SK-N-SH (cell line): ENCODE results near the gene ZNF688. TPM values are rescaled to one million over a fixed set of nuclear protein-coding genes. Genes with fewer than 3 reads are reported as not detected.

Experiments used
- CTCF ChIA-PET: fragments of 300-600, 350-600 bp; formaldehyde crosslinking; extraction: SDS; loops from one replicate; lab custom pipeline; 2021; lab: Yijun Ruan, JAX
- POLR2A ChIA-PET: fragments of 350-600 bp; sonication (Branson Sonifier 250); formaldehyde crosslinking; extraction: SDS; loops from one replicate; lab custom pipeline; 2020; ENCODE audit warnings: antibody characterized with exemption, inconsistent platforms; lab: Yijun Ruan, JAX
- DNase-seq: peaks from one replicate; pipeline ENCODE4 v3.0.0; 2012
- H2AFZ ChIP-seq: fragments of 200-600 bp; sonication (generic); 2 replicates; pipeline ENCODE4 v1.8.1; 2016; ENCODE audit warnings: antibody characterized with exemption, mild to moderate bottlenecking, low read depth
- H3F3A ChIP-seq: fragments of 200-600 bp; sonication (generic); replicated peaks from 2 replicates; pipeline ENCODE3; 2016; ENCODE audit warnings: antibody characterized with exemption, mild to moderate bottlenecking; ENCODE audit not compliant: insufficient read depth
- H3K27ac ChIP-seq, 2 experiments: fragments of 200-500 bp in 1 of 2; fragments of 200-600 bp in 1 of 2; sonication (Bioruptor generic) in 1 of 2; sonication (generic), shearing (Covaris generic) in 1 of 2; 2 replicates each; pipeline versions ENCODE4 v1.5.1 to v1.6.1; 2014 to 2016; ENCODE audit warnings: low read depth in 2 of 2, inconsistent platforms in 1 of 2, low read length in 1 of 2, mild to moderate bottlenecking in 1 of 2, mixed read lengths in 1 of 2
- H3K27me3 ChIP-seq: fragments of 200-600 bp; sonication (generic), shearing (Covaris generic); 2 replicates; pipeline ENCODE4 v1.6.1; 2016; ENCODE audit warnings: mixed run types; ENCODE audit not compliant: insufficient read depth
- H3K36me3 ChIP-seq, 2 experiments: fragments of 200-500 bp in 1 of 2; fragments of 200-600 bp in 1 of 2; sonication (Bioruptor generic) in 1 of 2; sonication (generic) in 1 of 2; replicated peaks in 1 of 2; 2 replicates each; pipeline versions ENCODE3 to v1.5.1; 2014 to 2016; ENCODE audit warnings: low read length in 1 of 2, mild to moderate bottlenecking in 1 of 2; ENCODE audit not compliant: insufficient read depth in 2 of 2, control insufficient read depth in 1 of 2
- H3K4me1 ChIP-seq, 2 experiments: fragments of 200-500 bp in 1 of 2; fragments of 200-600 bp in 1 of 2; sonication (Bioruptor generic) in 1 of 2; sonication (generic), shearing (Covaris generic) in 1 of 2; 2 replicates each; pipeline versions ENCODE4 v1.5.1 to v1.6.1; 2014 to 2016; ENCODE audit warnings: low read depth in 1 of 2, low read length in 1 of 2, mixed run types in 1 of 2; ENCODE audit not compliant: insufficient read depth in 2 of 2, control insufficient read depth in 1 of 2
- H3K4me2 ChIP-seq: fragments of 200-600 bp; sonication (generic), shearing (Covaris generic); 2 replicates; pipeline ENCODE4 v1.6.1; 2017; ENCODE audit warnings: mixed run types
- H3K4me3 ChIP-seq, 2 experiments: fragments of 200-500 bp in 1 of 2; fragments of 200-600 bp in 1 of 2; sonication (Bioruptor generic) in 1 of 2; sonication (generic), shearing (Covaris generic) in 1 of 2; 2 replicates each; pipeline versions ENCODE4 v1.5.1 to v1.8.1; 2014 to 2016; ENCODE audit warnings: low read depth in 2 of 2, inconsistent platforms in 1 of 2, low read length in 1 of 2, mild to moderate bottlenecking in 1 of 2, mixed read lengths in 1 of 2, moderate library complexity in 1 of 2
- H3K79me2 ChIP-seq: fragments of 200-600 bp; sonication (generic); 2 replicates; pipeline ENCODE4 v1.8.1; 2017; ENCODE audit warnings: mild to moderate bottlenecking; ENCODE audit not compliant: insufficient read depth
- H3K9ac ChIP-seq: fragments of 200-600 bp; sonication (generic); 2 replicates; pipeline ENCODE4 v1.6.1; 2017; ENCODE audit warnings: mixed run types
- H3K9me2 ChIP-seq: fragments of 200-600 bp; sonication (generic); 2 replicates; pipeline ENCODE4 v1.6.1; 2017; ENCODE audit warnings: mixed run types
- H3K9me3 ChIP-seq: fragments of 200-600 bp; sonication (generic); 2 replicates; pipeline ENCODE4 v1.6.1; 2017; ENCODE audit warnings: mixed run types, mild to moderate bottlenecking, moderate library complexity
- H4K20me1 ChIP-seq: fragments of 200-600 bp; sonication (generic); 2 replicates; pipeline ENCODE4 v1.6.1; 2017; ENCODE audit warnings: mild to moderate bottlenecking, mixed run types; ENCODE audit not compliant: insufficient read depth
- EP300 ChIP-seq, 2 experiments: IDR thresholded peaks; 2 replicates each; pipeline versions ENCODE4 v1.4.0 to v1.6.1; 2012; ENCODE audit warnings: borderline replicate concordance in 1 of 2, low read depth in 1 of 2, low read length in 1 of 2
- GATA2 ChIP-seq: sonication (generic); formaldehyde crosslinking; IDR thresholded peaks from 2 replicates; pipeline ENCODE4 v1.5.0; 2020; ENCODE audit warnings: mild to moderate bottlenecking, missing genetic modification reagents
- JUND ChIP-seq: IDR thresholded peaks from 2 replicates; pipeline ENCODE4 v1.4.0; 2012
- MXI1 ChIP-seq: IDR thresholded peaks from 2 replicates; pipeline ENCODE4 v1.6.1; 2012; ENCODE audit warnings: mild to moderate bottlenecking, low read depth, low read length, improper control_type of control experiment
- NRF1 ChIP-seq: IDR thresholded peaks from 2 replicates; pipeline ENCODE4 v1.6.1; 2012; ENCODE audit warnings: low read depth, mild to moderate bottlenecking, low read length
- RAD21 ChIP-seq: IDR thresholded peaks from 2 replicates; pipeline ENCODE4 v1.6.1; 2012; ENCODE audit warnings: mild to moderate bottlenecking, low read length
- RCOR1 ChIP-seq: fragments of 150-350 bp; IDR thresholded peaks from 2 replicates; pipeline ENCODE4 v1.6.1; 2017; ENCODE audit warnings: antibody characterized with exemption, low read length
- RXRA ChIP-seq: IDR thresholded peaks from 2 replicates; pipeline ENCODE4 v1.4.0; 2012; ENCODE audit warnings: low read depth, mild to moderate bottlenecking, borderline replicate concordance
- SMC3 ChIP-seq: IDR thresholded peaks from 2 replicates; pipeline ENCODE4 v1.6.1; 2012; ENCODE audit warnings: low read depth, low read length, improper control_type of control experiment
- WGBS: methylation state at CpG from one replicate; pipeline ENCODE4 v1.1.6; 2017; ENCODE audit warnings: low lambda C conversion rate; 5-methylcytosine and 5-hydroxymethylcytosine counted together
- polyA plus RNA-seq, 3 experiments: library from polyadenylated mRNA; depleted of rRNA; stranded (reverse); fragments of >200 nt; gene quantifications; 2 replicates each; pipeline ENCODE4 v1.2.3, GENCODE V29; 2012
- TF ChIP-seq, protein P1 (sequence below): fragments of 200-600 bp; sonication (generic); IDR thresholded peaks from 2 replicates; pipeline ENCODE4 v1.6.1; 2017; ENCODE audit warnings: antibody characterized with exemption, mild to moderate bottlenecking, moderate library complexity
- TF ChIP-seq, protein P2 (sequence below): IDR thresholded peaks from 2 replicates; pipeline ENCODE4 v1.6.1; 2012; ENCODE audit warnings: mild to moderate bottlenecking, low read depth, low read length, moderate library complexity
- TF ChIP-seq, protein P3 (sequence below): fragments of 150-350 bp; IDR thresholded peaks from 2 replicates; pipeline ENCODE4 v1.6.1; 2016; ENCODE audit warnings: mild to moderate bottlenecking, low read depth, low read length

Gene ZNF688
- polyA plus RNA-seq, 1 of the 3 experiments (the other 2 are of a cell fraction): 13.4 TPM

DNA sequence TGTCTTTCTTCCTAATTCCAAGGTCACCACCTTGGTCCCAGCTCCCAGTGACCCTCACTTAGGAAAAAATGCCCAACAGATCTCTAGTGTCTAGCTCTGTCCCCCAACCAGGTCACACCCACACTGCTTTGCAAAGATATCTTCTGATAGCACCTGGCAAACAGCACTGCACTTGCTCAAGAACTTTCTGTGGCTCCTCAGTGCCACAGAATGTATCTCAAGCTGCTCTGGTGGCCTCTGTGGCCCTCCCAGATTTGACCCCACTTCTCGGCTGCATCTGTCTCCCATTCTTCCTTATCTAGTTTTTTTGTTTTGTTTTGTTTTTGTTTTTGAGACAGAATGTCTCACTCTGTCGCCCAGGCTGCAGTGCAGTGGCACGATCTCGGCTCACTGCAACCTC lies 5.0 kb downstream of the ZNF688 start:
- DNase-seq: no peak
- H3F3A ChIP-seq: peaks cover 9% of the 10 kb centered on the region
- H3K4me2 ChIP-seq: no peak overlapping the region
- peaks cover 0 to 7% of the 10 kb centered on the region in 2 experiments; a peak in 1 of 4 replicates for H3K4me1 ChIP-seq
- no peaks in the 10 kb centered on the region for H3K9me3 ChIP-seq
- no peak overlapping the region for H3K9ac ChIP-seq
- H3K4me3 ChIP-seq: no peak overlapping the region
- H3K79me2 ChIP-seq: no peaks in the 10 kb centered on the region; the same call in 1 of the 2 replicates
- no peaks in the 10 kb centered on the region for H3K9me2 ChIP-seq
- no peak overlapping the region for H3K27ac ChIP-seq
- 85% methylated on average over 4 of the region's 4 CpGs for WGBS
- POLR2A ChIA-PET: interaction anchor here (1.3 kb wide), 1 partner anchor 9 kb away, joined by 4 read pairs; no protein-coding TSS in a partner anchor
- no peak for TF ChIP-seq MXI1
- TF ChIP-seq RCOR1: no peak
- TF ChIP-seq, protein P1, sequence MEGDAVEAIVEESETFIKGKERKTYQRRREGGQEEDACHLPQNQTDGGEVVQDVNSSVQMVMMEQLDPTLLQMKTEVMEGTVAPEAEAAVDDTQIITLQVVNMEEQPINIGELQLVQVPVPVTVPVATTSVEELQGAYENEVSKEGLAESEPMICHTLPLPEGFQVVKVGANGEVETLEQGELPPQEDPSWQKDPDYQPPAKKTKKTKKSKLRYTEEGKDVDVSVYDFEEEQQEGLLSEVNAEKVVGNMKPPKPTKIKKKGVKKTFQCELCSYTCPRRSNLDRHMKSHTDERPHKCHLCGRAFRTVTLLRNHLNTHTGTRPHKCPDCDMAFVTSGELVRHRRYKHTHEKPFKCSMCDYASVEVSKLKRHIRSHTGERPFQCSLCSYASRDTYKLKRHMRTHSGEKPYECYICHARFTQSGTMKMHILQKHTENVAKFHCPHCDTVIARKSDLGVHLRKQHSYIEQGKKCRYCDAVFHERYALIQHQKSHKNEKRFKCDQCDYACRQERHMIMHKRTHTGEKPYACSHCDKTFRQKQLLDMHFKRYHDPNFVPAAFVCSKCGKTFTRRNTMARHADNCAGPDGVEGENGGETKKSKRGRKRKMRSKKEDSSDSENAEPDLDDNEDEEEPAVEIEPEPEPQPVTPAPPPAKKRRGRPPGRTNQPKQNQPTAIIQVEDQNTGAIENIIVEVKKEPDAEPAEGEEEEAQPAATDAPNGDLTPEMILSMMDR: no peak
- TF ChIP-seq GATA2 (CRISPR knock-in tag): no peak
- TF ChIP-seq EP300 (IDR thresholded peaks at IDR 0.05; ENCODE audit: borderline replicate concordance in 1 of 2, low read depth in 1 of 2, low read length in 1 of 2): no peak
- TF ChIP-seq NRF1: no peak
- no peak for TF ChIP-seq RXRA
- TF ChIP-seq SMC3: no peak
- TF ChIP-seq, protein P2, sequence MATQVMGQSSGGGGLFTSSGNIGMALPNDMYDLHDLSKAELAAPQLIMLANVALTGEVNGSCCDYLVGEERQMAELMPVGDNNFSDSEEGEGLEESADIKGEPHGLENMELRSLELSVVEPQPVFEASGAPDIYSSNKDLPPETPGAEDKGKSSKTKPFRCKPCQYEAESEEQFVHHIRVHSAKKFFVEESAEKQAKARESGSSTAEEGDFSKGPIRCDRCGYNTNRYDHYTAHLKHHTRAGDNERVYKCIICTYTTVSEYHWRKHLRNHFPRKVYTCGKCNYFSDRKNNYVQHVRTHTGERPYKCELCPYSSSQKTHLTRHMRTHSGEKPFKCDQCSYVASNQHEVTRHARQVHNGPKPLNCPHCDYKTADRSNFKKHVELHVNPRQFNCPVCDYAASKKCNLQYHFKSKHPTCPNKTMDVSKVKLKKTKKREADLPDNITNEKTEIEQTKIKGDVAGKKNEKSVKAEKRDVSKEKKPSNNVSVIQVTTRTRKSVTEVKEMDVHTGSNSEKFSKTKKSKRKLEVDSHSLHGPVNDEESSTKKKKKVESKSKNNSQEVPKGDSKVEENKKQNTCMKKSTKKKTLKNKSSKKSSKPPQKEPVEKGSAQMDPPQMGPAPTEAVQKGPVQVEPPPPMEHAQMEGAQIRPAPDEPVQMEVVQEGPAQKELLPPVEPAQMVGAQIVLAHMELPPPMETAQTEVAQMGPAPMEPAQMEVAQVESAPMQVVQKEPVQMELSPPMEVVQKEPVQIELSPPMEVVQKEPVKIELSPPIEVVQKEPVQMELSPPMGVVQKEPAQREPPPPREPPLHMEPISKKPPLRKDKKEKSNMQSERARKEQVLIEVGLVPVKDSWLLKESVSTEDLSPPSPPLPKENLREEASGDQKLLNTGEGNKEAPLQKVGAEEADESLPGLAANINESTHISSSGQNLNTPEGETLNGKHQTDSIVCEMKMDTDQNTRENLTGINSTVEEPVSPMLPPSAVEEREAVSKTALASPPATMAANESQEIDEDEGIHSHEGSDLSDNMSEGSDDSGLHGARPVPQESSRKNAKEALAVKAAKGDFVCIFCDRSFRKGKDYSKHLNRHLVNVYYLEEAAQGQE: no peak
- TF ChIP-seq JUND: no peak
- TF ChIP-seq, protein P3, sequence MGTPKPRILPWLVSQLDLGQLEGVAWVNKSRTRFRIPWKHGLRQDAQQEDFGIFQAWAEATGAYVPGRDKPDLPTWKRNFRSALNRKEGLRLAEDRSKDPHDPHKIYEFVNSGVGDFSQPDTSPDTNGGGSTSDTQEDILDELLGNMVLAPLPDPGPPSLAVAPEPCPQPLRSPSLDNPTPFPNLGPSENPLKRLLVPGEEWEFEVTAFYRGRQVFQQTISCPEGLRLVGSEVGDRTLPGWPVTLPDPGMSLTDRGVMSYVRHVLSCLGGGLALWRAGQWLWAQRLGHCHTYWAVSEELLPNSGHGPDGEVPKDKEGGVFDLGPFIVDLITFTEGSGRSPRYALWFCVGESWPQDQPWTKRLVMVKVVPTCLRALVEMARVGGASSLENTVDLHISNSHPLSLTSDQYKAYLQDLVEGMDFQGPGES: no peak
- TF ChIP-seq RAD21: no peak
- TF ChIP-seq, all 33 proteins: peak for 0
- no peaks in the 10 kb centered on the region for H3K36me3 ChIP-seq
- CTCF ChIA-PET: interaction anchor here (1.1 to 1.8 kb wide), 4 partner anchors 15 to 136 kb away, joined by 3 to 7 read pairs (median 4); partner anchors contain the start of genes DCTPP1 and ZNF747
- no peaks in the 10 kb centered on the region for H3K27me3 ChIP-seq
- no peaks in the 10 kb centered on the region for H4K20me1 ChIP-seq
- no peak overlapping the region for H2AFZ ChIP-seq
